Liver (tissue), 9 donors: Measurements from ENCODE around the gene CHRM4. TPM values are rescaled to one million over a fixed set of nuclear protein-coding genes. Genes with fewer than 3 reads are reported as not detected.
"Not testable (repeated sequence)": the region's sequence is repeated elsewhere in the genome, so short reads cannot be mapped to it uniquely, and the experiment has no call there.

Source experiments
- DNase-seq: peaks from one replicate; pipeline ENCODE4 v3.0.0-alpha.2; 2017; ENCODE audit warnings: low spot score
- H3K27ac ChIP-seq, 2 donors: one replicate each; pipeline ENCODE4 v1.7.0; 2013; ENCODE audit warnings: inconsistent platforms in 2 of 2, low read length in 2 of 2, control low read depth in 1 of 2, low read depth in 1 of 2, mild to moderate bottlenecking in 1 of 2
- H3K27me3 ChIP-seq, 4 donors: one replicate each; pipeline versions ENCODE4 v1.6.1 to v1.7.0; 2013; ENCODE audit warnings: low read length in 3 of 4, inconsistent platforms in 1 of 4, mild to moderate bottlenecking in 1 of 4, moderate library complexity in 1 of 4; ENCODE audit not compliant: control insufficient read depth in 4 of 4, insufficient read depth in 4 of 4
- H3K36me3 ChIP-seq, 4 donors: one replicate each; pipeline versions ENCODE4 v1.6.1 to v1.7.0; 2013; ENCODE audit warnings: low read length in 3 of 4, mild to moderate bottlenecking in 3 of 4, low read depth in 1 of 4, moderate library complexity in 1 of 4; ENCODE audit not compliant: control insufficient read depth in 4 of 4, insufficient read depth in 3 of 4
- H3K4me1 ChIP-seq, 4 donors: one replicate each; pipeline versions ENCODE4 v1.6.1 to v1.7.0; 2013; ENCODE audit warnings: low read length in 3 of 4, mild to moderate bottlenecking in 3 of 4, moderate library complexity in 1 of 4; ENCODE audit not compliant: control insufficient read depth in 4 of 4, insufficient read depth in 4 of 4
- H3K4me3 ChIP-seq, 3 donors: one replicate each; pipeline versions ENCODE4 v1.6.1 to v1.7.0; 2013; ENCODE audit warnings: low read length in 3 of 3, control low read depth in 1 of 3, low read depth in 1 of 3, mild to moderate bottlenecking in 1 of 3
- H3K9ac ChIP-seq, 2 donors: one replicate each; pipeline ENCODE4 v1.7.0; 2013; ENCODE audit warnings: low read length in 2 of 2, mild to moderate bottlenecking in 2 of 2, moderate library complexity in 2 of 2, control low read depth in 1 of 2, low read depth in 1 of 2
- H3K9me3 ChIP-seq, 4 donors: one replicate each; pipeline versions ENCODE4 v1.6.1 to v1.7.0; 2013; ENCODE audit warnings: low read length in 3 of 4; ENCODE audit not compliant: control insufficient read depth in 4 of 4
- ATF3 ChIP-seq: IDR thresholded peaks from 2 replicates; pipeline ENCODE4 v1.6.1; 2016; ENCODE audit warnings: antibody characterized with exemption
- CTCF ChIP-seq: fragments of 150-350 bp; IDR thresholded peaks from 2 replicates; pipeline ENCODE4 v1.5.1; 2017; ENCODE audit warnings: improper control_type of control experiment, low read depth, low read length; ENCODE audit not compliant: missing input control
- EGR1 ChIP-seq, 2 donors: IDR thresholded peaks; 2 replicates each; pipeline ENCODE4 v1.6.1; 2016 to 2018; ENCODE audit warnings: antibody characterized with exemption in 2 of 2, low read depth in 2 of 2
- FOXA1 ChIP-seq: IDR thresholded peaks from 2 replicates; pipeline ENCODE4 v1.6.1; 2016; ENCODE audit warnings: antibody characterized with exemption
- GABPA ChIP-seq, 2 donors: IDR thresholded peaks in 1 of 2; conservative IDR thresholded peaks in 1 of 2; 2 replicates each; pipeline ENCODE4 v1.6.1; 2016; ENCODE audit warnings: antibody characterized with exemption in 2 of 2, mild to moderate bottlenecking in 1 of 2, moderate library complexity in 1 of 2
- HNF4A ChIP-seq, 2 donors: conservative IDR thresholded peaks; 2 replicates each; pipeline ENCODE4 v1.6.1; 2016; ENCODE audit warnings: antibody characterized with exemption in 2 of 2, mild to moderate bottlenecking in 2 of 2
- HNF4G ChIP-seq: IDR thresholded peaks from 2 replicates; pipeline ENCODE4 v1.6.1; 2016; ENCODE audit warnings: antibody characterized with exemption
- JUND ChIP-seq, 2 donors: IDR thresholded peaks; 2 replicates each; pipeline ENCODE4 v1.6.1; 2016; ENCODE audit warnings: antibody characterized with exemption in 2 of 2
- RAD21 ChIP-seq, 2 donors: IDR thresholded peaks; 2 replicates each; pipeline ENCODE4 v1.6.1; 2016; ENCODE audit warnings: antibody characterized with exemption in 2 of 2, mild to moderate bottlenecking in 2 of 2
- REST ChIP-seq: IDR thresholded peaks from 2 replicates; pipeline ENCODE4 v1.6.1; 2016; ENCODE audit warnings: antibody characterized with exemption, mild to moderate bottlenecking
- RXRA ChIP-seq, 2 donors: IDR thresholded peaks; 2 replicates each; pipeline ENCODE4 v1.6.1; 2017 to 2018; ENCODE audit warnings: antibody characterized with exemption in 2 of 2, mild to moderate bottlenecking in 1 of 2
- TAF1 ChIP-seq: conservative IDR thresholded peaks from 2 replicates; pipeline ENCODE4 v1.6.1; 2016; ENCODE audit warnings: antibody characterized with exemption, mild to moderate bottlenecking
- YY1 ChIP-seq: IDR thresholded peaks from 2 replicates; pipeline ENCODE4 v1.6.1; 2016; ENCODE audit warnings: antibody characterized with exemption, mild to moderate bottlenecking
- WGBS: extraction: QIAGEN DNeasy Blood & Tissue Kit; methylation state at CpG from one replicate; pipeline ENCODE4 v1.1.7; 2013; 5-methylcytosine and 5-hydroxymethylcytosine counted together
- polyA plus RNA-seq, 2 donors: library from polyadenylated mRNA; stranded (reverse) in 1 of 2; unstranded in 1 of 2; fragments of 200-250 nt in 1 of 2; fragments of >200 nt in 1 of 2; fragmentation: Nextera tagmentation in 1 of 2; extraction: Ambion mirVana in 1 of 2; gene quantifications; one replicate each; pipeline versions ENCODE4 v1.2.1 to v1.2.3, GENCODE V29; 2013 to 2015
- total RNA-seq, 2 donors: library from RNA; depleted of rRNA; stranded (reverse); fragments of >200 nt; gene quantifications; one replicate each; pipeline ENCODE4 v1.2.3, GENCODE V29; 2014
- TF ChIP-seq, protein P1 (sequence below): IDR thresholded peaks from 2 replicates; pipeline ENCODE4 v1.6.1; 2016; ENCODE audit warnings: antibody characterized with exemption
- TF ChIP-seq, protein P2 (sequence below): IDR thresholded peaks from 2 replicates; pipeline ENCODE4 v1.6.1; 2016; ENCODE audit warnings: antibody characterized with exemption
- donor health status: healthy.
- donor health status: healthy.
- donor health status: healthy.
- donor health status: healthy.
- donor health status: healthy.

Gene CHRM4
- total and polyA plus RNA-seq, 4 donors: 0.08 to 0.09 TPM; not detected in 2

- no peak for DNase-seq
- H3K27me3 ChIP-seq: no peaks in the 10 kb centered on the region
- no peaks in the 10 kb centered on the region for H3K4me1 ChIP-seq
- H3K9ac ChIP-seq: no peak overlapping the region
- H3K9me3 ChIP-seq: no peaks in the 10 kb centered on the region
- H3K36me3 ChIP-seq: peaks cover 7 to 57% (median 17%) of the 10 kb centered on the region in 4 donors
- no peak for TF ChIP-seq REST
- TF ChIP-seq, protein P1, sequence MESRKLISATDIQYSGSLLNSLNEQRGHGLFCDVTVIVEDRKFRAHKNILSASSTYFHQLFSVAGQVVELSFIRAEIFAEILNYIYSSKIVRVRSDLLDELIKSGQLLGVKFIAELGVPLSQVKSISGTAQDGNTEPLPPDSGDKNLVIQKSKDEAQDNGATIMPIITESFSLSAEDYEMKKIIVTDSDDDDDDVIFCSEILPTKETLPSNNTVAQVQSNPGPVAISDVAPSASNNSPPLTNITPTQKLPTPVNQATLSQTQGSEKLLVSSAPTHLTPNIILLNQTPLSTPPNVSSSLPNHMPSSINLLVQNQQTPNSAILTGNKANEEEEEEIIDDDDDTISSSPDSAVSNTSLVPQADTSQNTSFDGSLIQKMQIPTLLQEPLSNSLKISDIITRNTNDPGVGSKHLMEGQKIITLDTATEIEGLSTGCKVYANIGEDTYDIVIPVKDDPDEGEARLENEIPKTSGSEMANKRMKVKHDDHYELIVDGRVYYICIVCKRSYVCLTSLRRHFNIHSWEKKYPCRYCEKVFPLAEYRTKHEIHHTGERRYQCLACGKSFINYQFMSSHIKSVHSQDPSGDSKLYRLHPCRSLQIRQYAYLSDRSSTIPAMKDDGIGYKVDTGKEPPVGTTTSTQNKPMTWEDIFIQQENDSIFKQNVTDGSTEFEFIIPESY: no peak
- no peak for TF ChIP-seq TAF1
- TF ChIP-seq GABPA (IDR thresholded peaks at IDR 0.05 in 1 of 2, conservative IDR thresholded peaks at IDR 0.05 in 1 of 2): no peak
- TF ChIP-seq EGR1 (IDR thresholded peaks at IDR 0.05; ENCODE audit: low read depth in 2 of 2): no peak
- TF ChIP-seq ATF3: no peak
- no peak for TF ChIP-seq FOXA1
- TF ChIP-seq CTCF: no peak
- no peak for TF ChIP-seq HNF4A (conservative IDR thresholded peaks at IDR 0.05)
- TF ChIP-seq, protein P2, sequence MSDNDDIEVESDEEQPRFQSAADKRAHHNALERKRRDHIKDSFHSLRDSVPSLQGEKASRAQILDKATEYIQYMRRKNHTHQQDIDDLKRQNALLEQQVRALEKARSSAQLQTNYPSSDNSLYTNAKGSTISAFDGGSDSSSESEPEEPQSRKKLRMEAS: no peak
- TF ChIP-seq JUND (IDR thresholded peaks at IDR 0.05): no peak
- TF ChIP-seq YY1: no peak
- TF ChIP-seq RXRA (IDR thresholded peaks at IDR 0.05): no peak
- no peak for TF ChIP-seq HNF4G
- TF ChIP-seq RAD21 (IDR thresholded peaks at IDR 0.05): no peak
- H3K27ac ChIP-seq: no peak overlapping the region
- 95% methylated on average over 30 of the region's 30 CpGs for WGBS
- no peak overlapping the region for H3K4me3 ChIP-seq
Measured at GRCh38 chr11:46373787-46374740, 17.5 kb downstream of the CHRM4 start.

DNA sequence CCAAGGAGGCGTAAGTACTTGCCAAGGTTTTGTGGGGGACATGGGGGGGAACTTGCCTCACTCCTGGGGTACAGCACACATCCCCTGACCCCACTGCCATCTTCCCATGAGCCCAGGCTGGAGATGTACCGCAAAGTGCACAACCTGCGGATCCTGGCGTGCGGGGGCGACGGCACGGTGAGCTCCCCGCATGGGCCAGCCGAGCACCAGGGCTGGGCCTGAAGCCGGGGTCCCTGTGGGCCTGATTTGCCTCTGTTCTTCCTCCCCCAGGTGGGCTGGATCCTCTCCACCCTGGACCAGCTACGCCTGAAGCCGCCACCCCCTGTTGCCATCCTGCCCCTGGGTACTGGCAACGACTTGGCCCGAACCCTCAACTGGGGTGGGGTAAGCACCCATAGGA is 19.1 kb downstream of the CHRM4 start:
- not testable (repeated sequence) for H3K27ac ChIP-seq, DNase-seq, H3K4me3 ChIP-seq, H3K4me1 ChIP-seq, H3K27me3 ChIP-seq, H3K9me3 ChIP-seq, H3K9ac ChIP-seq
- WGBS: 97% methylated on average over 15 of the region's 15 CpGs
- peaks cover 7 to 55% (median 17%) of the 10 kb centered on the region in 4 donors for H3K36me3 ChIP-seq
